ENCODE results near the gene THRB.

Gene THRB

DNA sequence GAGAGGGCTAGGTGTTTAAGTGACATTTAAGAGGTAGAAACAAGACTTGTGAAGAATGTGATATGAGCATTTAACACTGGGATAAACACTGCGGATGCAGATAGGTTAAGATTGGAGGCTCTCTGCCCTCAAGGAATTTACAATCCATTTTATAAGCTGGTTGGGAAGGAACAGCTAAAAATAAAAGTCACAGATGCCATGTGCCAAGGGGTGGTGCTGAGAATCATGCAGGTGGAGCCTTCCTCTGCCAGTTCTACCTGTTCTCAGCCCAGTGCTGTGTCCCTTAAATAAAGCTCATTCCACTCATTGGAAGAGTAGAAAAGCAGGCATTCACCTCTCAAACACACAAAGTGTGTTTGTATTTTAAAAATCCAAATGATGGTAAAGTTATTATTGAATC, 261.9 kb downstream of the THRB start:
- H3K27me3 Mint-ChIP-seq, result peaks cover 24 to 28% of the 10 kb centered on the region in 2 donors
- peaks cover 0 to 1% of the 10 kb centered on the region in 2 donors for H3K4me1 Mint-ChIP-seq (ENCODE audit: low read depth in 2 of 2)
- H3K27ac Mint-ChIP-seq, result no peak overlapping the region
- no peak overlapping the region for H3K4me3 Mint-ChIP-seq
- ATAC-seq (replicated peaks) (no peak), DNase-seq (no peak)
- H3K9me3 Mint-ChIP-seq, result no peaks in the 10 kb centered on the region
- no peaks in the 10 kb centered on the region for H3K36me3 Mint-ChIP-seq (ENCODE audit: insufficient read depth)

DNA sequence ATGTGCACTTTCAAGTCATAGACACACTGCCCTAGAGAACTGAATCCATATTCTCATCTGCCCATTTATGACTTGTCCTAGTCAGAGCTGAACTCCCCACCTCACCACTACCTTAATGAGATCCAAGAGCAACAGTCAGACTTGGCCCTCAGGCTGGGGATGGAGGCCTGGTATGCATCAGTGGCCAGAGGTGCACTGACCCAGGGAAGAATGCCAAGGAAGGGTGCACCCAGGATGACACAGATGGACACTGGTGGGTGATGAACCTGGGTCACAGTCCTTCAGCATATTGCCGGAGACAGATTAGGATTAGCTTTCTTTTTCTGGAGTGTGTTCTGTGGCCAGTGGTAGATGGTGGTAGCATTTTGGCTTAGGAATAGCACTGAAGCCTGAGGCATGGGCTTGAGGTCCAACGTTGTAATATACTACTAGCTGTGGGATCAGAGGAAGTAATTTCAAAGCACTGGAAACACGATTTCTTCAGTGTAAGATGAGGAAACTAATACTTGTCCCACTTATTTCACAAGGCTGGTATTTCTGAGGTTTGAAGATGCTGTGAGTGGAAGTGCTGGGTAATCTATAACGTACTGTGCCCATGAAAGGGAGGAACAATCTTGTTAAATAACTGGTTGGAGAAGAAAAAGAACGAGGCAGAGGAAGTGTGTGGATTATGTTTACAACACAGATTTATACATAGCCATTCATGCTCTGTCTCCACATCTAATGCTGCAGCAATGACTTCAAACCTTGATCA, 265.0 kb downstream of the THRB start:
- Mint-ChIP-seq H3K9me3 (no peaks in the 10 kb centered on the region), H3K4me1 (ENCODE audit: low read depth in 2 of 2) (no peaks in the 10 kb centered on the region), H3K27me3 (peaks cover 24 to 28% of the 10 kb centered on the region in 2 donors), H3K36me3 (ENCODE audit: insufficient read depth) (no peaks in the 10 kb centered on the region), H3K4me3 (no peak overlapping the region), H3K27ac (no peak overlapping the region)
- no peak for ATAC-seq (replicated peaks)
- no peak for DNase-seq

DNA sequence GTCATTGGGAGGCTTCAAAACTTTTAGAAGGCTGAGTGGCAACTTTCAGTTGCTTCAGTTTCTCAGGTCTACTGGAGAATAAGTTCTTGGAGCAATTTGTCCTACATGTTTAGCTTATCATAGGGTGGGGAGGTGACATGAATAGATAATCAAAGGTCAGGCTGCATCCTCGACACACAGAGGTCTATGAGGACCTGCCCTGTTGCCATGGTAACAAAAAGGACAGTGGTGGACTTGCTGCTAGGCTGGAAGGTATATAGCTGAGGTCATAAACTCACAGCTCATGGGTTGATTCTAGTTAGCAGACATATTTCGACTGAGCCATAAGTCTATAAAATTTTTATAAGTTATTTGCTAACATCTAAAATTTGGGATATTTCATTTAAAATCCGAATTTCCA, 267.0 kb downstream of the THRB start:
- H3K4me1 Mint-ChIP-seq (ENCODE audit: low read depth in 2 of 2), result no peaks in the 10 kb centered on the region
- ATAC-seq (replicated peaks) (no peak), DNase-seq (no peak)
- H3K9me3 Mint-ChIP-seq, result no peaks in the 10 kb centered on the region
- H3K27ac Mint-ChIP-seq, result no peak overlapping the region
- no peaks in the 10 kb centered on the region for H3K36me3 Mint-ChIP-seq (ENCODE audit: insufficient read depth)
- no peak overlapping the region for H3K4me3 Mint-ChIP-seq
- H3K27me3 Mint-ChIP-seq, result peaks cover 15 to 24% of the 10 kb centered on the region in 2 donors

DNA sequence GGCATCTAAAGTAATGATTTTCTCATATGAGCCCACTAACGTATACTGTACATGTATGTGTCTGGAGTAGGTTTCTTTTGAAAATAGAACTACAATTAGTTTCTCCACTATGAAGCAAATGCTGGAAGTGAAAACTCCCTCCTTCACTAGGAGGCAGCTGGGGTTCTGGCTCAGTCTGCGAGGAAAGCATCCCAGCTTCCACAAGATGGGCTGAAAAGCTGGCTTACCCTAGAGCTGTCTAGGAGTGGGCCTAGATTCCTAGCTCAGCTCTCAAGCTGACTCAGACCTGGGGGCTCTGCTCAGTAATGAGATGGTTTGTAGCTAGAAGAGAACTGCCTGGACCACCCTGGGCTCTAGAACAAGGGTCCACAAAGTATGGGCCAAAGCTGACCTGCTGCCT, 268.3 kb downstream of the THRB start:
- Mint-ChIP-seq H3K4me3 (no peak overlapping the region), H3K36me3 (ENCODE audit: insufficient read depth) (no peaks in the 10 kb centered on the region), H3K4me1 (ENCODE audit: low read depth in 2 of 2) (no peaks in the 10 kb centered on the region), H3K9me3 (no peaks in the 10 kb centered on the region), H3K27me3 (peaks cover 20 to 28% of the 10 kb centered on the region in 2 donors), H3K27ac (no peak overlapping the region)
- no peak for ATAC-seq (replicated peaks)
- DNase-seq, result no peak

DNA sequence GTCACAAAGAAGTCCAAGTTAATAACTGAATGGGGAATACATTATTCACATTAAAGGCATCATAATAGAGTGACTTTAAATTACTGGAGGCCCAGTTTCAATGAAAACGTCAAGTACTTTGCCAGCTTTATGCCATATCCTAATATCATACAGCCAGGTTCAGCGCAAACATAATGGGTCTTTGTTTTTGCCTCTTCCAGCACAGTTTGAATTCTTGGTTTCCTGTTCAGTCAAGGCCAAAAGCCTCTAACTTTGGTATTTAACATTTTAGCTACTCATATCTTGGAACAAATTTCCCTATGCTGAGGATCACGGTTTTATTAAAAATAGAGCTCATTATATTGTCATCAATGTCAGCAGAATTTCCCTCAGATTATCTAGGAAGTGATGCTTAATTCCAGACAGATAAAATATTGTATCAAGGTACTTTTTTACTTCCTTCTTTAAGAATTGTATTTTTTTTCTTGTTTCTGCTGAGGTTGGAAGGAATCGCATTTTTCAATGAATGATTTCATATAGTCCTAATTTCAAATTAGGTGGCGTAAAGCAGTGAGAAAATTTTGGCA, 269.2 kb downstream of the THRB start:
- Mint-ChIP-seq H3K4me1 (ENCODE audit: low read depth in 2 of 2) (no peaks in the 10 kb centered on the region), H3K36me3 (ENCODE audit: insufficient read depth) (no peaks in the 10 kb centered on the region), H3K27ac (no peak overlapping the region), H3K9me3 (no peaks in the 10 kb centered on the region), H3K27me3 (peaks cover 20 to 34% of the 10 kb centered on the region in 2 donors), H3K4me3 (no peak overlapping the region)
- DNase-seq (no peak), ATAC-seq (replicated peaks) (no peak)

DNA sequence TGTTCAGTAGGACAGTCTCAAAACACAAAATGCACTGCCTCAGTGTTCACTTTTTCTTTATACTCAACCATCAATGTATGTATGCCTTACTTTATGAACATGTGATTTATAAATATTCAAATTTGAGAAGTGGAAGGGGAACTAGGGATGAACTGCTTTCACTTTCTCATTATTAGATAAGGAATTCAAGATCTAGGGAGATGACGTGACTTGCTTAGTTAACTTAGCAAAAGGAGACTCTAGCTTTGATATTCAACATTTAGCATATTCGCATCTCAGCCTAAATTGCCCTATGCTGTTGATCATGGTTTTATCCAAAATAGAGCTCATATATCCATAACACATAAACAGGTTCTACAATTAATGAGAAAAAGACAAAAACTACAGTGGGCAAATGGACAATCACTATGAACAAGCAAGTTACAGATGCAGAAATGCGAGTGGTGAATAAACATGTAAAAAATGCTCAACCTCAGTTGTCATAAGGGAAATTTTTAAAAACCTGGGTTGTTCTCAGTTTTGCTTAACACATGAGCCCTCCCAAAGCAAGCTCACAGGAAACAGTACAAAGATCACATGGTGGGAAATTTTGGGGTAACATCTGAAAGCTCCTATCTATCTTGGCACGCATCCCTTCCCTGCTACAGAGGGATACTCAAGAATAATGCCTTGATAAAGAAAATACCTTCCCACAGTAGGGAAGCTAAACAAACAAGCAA, 269.8 kb downstream of the THRB start:
- H3K9me3 Mint-ChIP-seq, result no peaks in the 10 kb centered on the region
- H3K4me3 Mint-ChIP-seq, result no peak overlapping the region
- no peak for ATAC-seq (replicated peaks)
- H3K4me1 Mint-ChIP-seq (ENCODE audit: low read depth in 2 of 2), result no peaks in the 10 kb centered on the region
- DNase-seq, result no peak
- H3K27ac Mint-ChIP-seq, result no peak overlapping the region
- H3K36me3 Mint-ChIP-seq (ENCODE audit: insufficient read depth), result no peaks in the 10 kb centered on the region
- H3K27me3 Mint-ChIP-seq, result peaks cover 20 to 34% of the 10 kb centered on the region in 2 donors

DNA sequence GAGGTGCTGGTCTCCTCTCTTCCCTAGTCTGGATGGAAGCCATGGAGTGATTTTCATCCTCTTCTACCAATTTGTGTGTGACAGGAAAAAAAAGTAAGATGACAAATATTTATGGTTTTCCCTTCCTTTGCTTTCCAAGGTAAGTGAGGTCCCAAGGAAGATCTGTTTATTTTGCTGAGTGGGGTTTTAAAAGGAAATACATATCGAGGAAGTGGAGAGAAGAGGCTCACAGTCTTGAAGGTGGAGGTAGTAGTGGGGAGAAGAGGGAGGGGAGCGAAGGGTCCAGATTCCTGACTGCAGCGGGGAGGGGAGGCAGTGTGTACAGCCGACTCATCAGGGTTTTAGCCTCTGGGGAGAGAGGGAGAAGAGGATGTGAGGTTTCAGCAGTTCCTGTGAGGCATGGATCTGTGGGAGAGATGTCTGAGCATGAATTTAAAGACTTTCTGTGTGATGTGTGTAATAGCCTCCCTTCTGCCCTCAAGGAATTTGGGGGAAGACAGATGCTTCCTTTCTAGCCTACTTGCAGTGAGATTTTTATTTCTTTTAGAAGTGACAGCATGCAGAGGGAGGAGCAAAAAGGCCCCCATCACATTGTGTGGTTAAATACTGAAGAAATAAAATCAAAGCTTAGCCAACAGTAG, 272.4 kb downstream of the THRB start:
- H3K9me3 Mint-ChIP-seq, result no peaks in the 10 kb centered on the region
- no peak for ATAC-seq (replicated peaks)
- H3K4me3 Mint-ChIP-seq, result no peak overlapping the region
- H3K27me3 Mint-ChIP-seq, result peaks cover 17 to 29% of the 10 kb centered on the region in 2 donors
- no peaks in the 10 kb centered on the region for H3K4me1 Mint-ChIP-seq (ENCODE audit: low read depth in 2 of 2)
- no peak for DNase-seq
- H3K36me3 Mint-ChIP-seq (ENCODE audit: insufficient read depth), result no peaks in the 10 kb centered on the region
- no peak overlapping the region for H3K27ac Mint-ChIP-seq

DNA sequence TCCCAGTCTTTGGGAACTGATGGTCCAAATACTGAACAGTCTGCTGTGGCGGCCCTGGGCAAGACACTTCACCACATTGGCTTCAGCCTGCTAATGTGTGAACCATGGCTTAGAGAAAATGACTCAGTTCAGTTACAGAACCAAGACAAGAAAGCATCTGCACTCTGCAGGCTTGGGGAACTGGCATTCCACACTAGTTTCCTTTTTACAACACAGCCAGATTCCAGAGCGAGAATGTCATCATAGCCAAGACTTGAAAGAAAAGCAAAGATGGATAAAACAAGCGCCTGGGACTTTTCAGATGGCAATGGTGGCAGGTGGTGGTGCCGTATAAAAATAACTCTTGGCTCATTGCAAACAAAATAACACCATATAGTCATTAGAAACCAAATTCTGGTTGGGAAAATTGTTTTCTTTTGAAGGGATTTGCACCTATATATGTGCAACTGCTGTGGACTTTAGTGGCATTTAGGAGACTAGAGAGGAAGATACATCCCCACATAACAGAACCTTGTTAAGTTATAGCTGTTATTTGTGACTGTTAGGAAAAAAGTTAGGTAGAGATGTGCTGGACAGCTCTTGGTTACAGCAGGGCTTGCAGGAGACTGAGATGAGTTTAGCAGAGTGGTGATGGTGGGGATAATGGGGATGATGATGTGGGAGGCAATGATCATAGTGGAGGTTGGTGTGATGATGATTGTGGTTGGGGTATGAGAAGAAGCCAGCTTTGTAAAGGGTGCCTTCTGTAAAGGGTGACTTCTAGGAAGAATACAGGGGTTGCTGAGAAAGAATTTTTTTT, 273.6 kb downstream of the THRB start:
- Mint-ChIP-seq H3K4me3 (no peak overlapping the region), H3K27ac (no peak overlapping the region), H3K27me3 (peaks cover 10 to 24% of the 10 kb centered on the region in 2 donors), H3K9me3 (no peaks in the 10 kb centered on the region), H3K4me1 (ENCODE audit: low read depth in 2 of 2) (no peaks in the 10 kb centered on the region), H3K36me3 (ENCODE audit: insufficient read depth) (no peaks in the 10 kb centered on the region)
- ATAC-seq (replicated peaks) (no peak), DNase-seq (no peak)

DNA sequence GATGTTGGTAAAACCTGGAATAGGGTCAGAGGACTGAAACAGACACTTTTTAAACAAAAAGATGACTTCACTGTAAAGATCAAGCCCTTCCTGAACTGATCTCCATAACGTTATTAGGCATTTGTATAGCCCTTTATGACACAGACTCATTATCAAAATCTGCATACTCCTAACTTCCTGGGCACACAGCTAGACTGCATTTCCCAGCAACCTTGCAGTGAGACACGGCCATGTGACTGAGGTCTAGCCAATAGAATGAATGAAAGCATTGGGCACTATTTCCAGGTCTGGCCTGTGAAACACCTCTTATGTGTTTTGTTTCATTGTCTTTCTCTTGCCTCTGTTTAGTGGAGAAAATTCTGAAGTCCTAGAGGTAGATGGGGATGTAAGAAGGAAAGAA, 279.1 kb downstream of the THRB start:
- Mint-ChIP-seq H3K4me3 (no peak overlapping the region), H3K9me3 (no peaks in the 10 kb centered on the region), H3K27ac (no peak overlapping the region), H3K36me3 (ENCODE audit: insufficient read depth) (no peaks in the 10 kb centered on the region), H3K27me3 (no peaks in the 10 kb centered on the region), H3K4me1 (ENCODE audit: low read depth in 2 of 2) (no peaks in the 10 kb centered on the region)
- DNase-seq (no peak), ATAC-seq (replicated peaks) (no peak)

DNA sequence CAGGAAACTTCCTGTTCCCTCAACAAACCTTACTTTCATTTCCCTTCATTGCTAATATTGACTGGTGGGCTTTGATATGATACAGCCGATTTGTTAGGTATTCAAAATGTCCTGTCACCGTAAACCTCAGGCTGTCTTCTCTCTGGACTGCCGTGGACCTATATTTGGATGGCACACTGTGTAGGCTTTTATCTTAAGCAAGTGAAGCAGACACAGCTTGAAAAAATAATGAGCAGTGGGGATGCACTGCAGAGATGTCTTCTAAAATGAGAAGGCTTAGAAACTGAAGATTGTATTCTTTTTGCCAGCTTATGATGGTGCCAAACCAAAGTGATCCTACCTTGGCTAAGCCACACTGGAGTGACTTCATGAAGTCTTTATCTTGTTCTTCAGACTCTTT, 283.3 kb downstream of the THRB start:
- peaks cover 2 to 7% of the 10 kb centered on the region in 2 donors for H3K9me3 Mint-ChIP-seq
- H3K4me3 Mint-ChIP-seq, result no peak overlapping the region
- H3K27ac Mint-ChIP-seq, result no peak overlapping the region
- H3K36me3 Mint-ChIP-seq (ENCODE audit: insufficient read depth), result peaks cover under 1% of the 10 kb centered on the region
- ATAC-seq (replicated peaks) (no peak), DNase-seq (no peak)
- H3K4me1 Mint-ChIP-seq (ENCODE audit: low read depth in 2 of 2), result no peaks in the 10 kb centered on the region
- H3K27me3 Mint-ChIP-seq, result no peaks in the 10 kb centered on the region

DNA sequence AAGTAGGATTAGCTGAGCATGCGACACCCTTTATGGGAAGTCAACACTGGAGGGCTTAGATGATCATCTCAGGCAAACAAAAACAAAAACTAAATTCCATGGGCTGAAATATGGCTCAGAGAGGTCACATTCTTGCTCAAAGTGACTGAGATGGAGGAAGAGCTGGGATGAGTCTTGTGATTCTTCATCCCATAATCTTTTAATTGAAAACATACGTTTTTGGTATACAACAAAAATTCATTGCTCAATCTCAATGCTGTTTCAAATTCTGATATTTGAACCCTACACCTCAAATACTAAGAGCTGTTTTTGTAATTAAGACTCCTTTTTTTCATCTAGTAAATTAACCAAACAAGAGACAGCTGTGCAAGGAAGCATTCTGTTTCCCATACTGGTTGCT, 292.6 kb downstream of the THRB start:
- no peak overlapping the region for H3K27ac Mint-ChIP-seq

DNA sequence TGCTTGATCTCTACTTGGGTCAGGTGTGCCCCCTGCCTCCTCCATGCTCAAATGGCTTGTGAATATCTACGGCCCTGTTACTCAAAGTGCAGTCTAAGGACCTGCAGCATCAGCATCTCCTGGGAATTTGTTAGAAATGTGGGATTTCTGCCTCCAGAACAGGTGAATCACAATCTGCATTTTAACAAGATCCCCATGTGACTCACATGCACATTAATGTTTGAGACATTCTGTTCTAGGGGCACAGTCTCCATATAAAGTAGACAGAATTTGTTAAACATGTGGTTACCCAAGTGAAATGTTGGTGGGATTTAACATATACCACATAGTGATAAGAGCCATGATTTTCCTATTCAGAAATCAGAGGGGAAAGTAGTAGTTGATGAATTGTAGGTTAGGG, 293.3 kb downstream of the THRB start:
- Mint-ChIP-seq H3K4me3 (no peak overlapping the region), H3K36me3 (ENCODE audit: insufficient read depth) (peaks cover under 1% of the 10 kb centered on the region), H3K27ac (no peak overlapping the region), H3K27me3 (peaks cover 14 to 32% of the 10 kb centered on the region in 2 donors), H3K9me3 (peaks cover 0 to 2% of the 10 kb centered on the region in 2 donors), H3K4me1 (ENCODE audit: low read depth in 2 of 2) (no peaks in the 10 kb centered on the region)
- ATAC-seq (replicated peaks), result no peak
- DNase-seq, result no peak

More for the DNA sequence above, 292.6 kb downstream of the THRB start:
- peaks cover 14 to 32% of the 10 kb centered on the region in 2 donors for H3K27me3 Mint-ChIP-seq
- H3K4me3 Mint-ChIP-seq, result no peak overlapping the region
- H3K4me1 Mint-ChIP-seq (ENCODE audit: low read depth in 2 of 2), result no peaks in the 10 kb centered on the region
- DNase-seq, result no peak
- ATAC-seq (replicated peaks), result no peak
- H3K9me3 Mint-ChIP-seq, result peaks cover 0 to 2% of the 10 kb centered on the region in 2 donors
- H3K36me3 Mint-ChIP-seq (ENCODE audit: insufficient read depth), result peaks cover 3% of the 10 kb centered on the region

DNA sequence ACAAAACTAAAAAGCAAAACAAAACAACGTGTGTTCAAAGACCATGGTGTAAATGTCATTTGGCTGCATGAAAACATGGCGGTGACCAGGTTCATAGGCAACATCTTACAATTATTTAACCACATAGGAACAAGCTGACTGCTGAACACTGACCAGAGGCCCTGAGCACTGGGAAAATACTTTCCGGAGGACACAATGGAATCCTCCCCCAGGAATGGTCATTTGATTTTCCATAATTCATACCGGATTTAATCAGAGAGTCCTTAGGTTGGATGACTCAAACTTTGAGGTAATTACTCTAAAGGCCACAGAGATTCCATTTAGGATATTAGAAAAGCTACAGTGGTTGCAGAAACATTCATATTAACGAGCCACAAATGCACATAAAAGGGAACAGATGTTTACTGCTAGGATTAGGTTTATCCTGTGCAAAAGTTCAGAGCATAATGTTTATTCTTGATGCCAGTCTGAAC, 294.8 kb downstream of the THRB start:
- Mint-ChIP-seq H3K27me3 (peaks cover 12 to 32% of the 10 kb centered on the region in 2 donors), H3K27ac (no peak overlapping the region), H3K4me1 (ENCODE audit: low read depth in 2 of 2) (no peaks in the 10 kb centered on the region), H3K36me3 (ENCODE audit: insufficient read depth) (no peaks in the 10 kb centered on the region), H3K9me3 (peaks cover 0 to 2% of the 10 kb centered on the region in 2 donors), H3K4me3 (no peak overlapping the region)
- ATAC-seq (replicated peaks) (no peak), DNase-seq (no peak)
